GM19372 (cell line): ENCODE data around the gene KCTD14.
A peak's percentile ranks its signal among the peaks of the same experiment; 100 is the strongest.
"Not testable (repeated sequence)": the region's sequence is repeated elsewhere in the genome, so short reads cannot be mapped to it uniquely, and the experiment has no call there.

ENCODE experiments used
- ATAC-seq: cut with Tn5 transposase; IDR thresholded peaks from one replicate; pipeline ENCODE4 v1.9.1; 2021; ENCODE audit warnings: mild to moderate bottlenecking, low read depth, moderate library complexity; ENCODE audit not compliant: unreplicated experiment

The KCTD14 gene

DNA sequence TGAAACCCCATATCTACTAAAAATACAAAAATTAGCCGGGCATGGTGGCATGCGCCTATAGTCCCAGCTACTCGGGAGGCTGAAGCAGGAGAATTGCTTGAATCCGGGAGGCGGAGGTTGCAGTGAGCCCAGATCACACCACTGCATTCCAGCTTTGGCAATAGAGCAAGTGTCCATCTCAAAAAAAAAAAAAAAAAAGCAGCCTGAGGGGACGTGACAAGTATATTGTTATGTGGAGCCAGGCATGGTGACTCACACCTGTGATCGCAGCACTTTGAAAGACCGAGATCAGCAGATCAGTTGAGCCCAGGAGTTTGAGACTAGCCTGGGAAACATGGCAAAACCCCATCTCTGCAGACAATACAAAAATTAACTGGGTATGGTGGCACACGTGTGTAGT, 5.3 kb upstream of the KCTD14 start:
- not testable (repeated sequence) for ATAC-seq

DNA sequence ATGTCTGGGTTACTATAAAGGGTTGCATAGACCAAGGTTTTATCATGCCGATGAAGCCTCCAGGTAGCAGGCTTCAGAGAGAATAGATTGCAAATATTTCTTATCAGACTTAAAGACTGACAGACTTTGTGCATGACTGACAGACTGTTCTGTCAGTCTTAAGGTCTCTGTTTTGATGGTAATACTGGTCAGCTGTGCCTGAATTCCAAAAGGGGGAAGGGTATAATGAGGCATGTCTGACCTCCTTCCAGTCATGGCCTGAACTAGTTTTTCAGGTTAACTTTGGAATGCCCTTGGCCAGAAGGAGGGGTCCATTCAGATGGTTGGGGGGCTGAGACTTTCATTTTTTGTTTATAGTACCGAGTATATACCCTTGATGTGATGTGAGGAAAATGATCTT, 4.7 kb upstream of the KCTD14 start:
- ATAC-seq: no peak

DNA sequence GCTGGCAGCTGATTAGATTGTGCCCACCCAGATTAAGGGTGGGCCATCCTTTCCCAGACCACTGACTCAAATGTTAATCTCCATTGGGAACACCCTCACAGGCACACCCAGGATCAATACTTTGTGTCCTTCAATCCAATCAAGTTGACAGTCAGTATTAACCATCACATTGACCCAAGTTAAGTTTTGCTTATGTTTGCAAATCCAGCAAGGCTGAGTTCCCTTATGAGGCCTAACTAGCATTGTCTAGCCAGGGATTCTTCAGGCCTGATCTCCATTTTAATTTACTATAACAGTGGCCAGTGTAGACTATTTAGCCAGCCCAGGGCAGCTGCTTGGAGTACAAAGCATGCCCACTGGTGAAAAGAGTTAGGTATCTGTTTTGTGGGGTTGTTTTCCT, 2.3 kb upstream of the KCTD14 start:
- ATAC-seq: no peak

DNA sequence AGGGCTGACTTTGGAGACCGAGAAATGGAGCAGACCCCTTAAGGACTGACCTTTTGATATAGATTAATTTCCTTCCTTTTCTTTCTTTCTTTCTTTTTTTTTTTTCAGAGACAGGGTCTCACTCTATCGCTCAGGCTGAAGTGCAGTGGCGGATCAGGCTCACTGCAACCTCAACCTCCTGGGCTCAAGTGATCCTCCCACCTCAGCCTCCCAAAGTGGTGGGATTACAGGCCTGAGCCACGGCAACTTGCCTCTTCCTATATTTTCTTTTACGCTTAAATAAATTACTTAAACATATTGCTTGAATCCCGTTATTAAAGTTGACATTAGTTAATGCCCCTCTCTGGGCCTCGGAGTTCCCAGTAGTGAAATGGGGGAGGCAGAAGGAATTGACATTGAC, 350 bp upstream of the KCTD14 start:
- ATAC-seq: no peak

DNA sequence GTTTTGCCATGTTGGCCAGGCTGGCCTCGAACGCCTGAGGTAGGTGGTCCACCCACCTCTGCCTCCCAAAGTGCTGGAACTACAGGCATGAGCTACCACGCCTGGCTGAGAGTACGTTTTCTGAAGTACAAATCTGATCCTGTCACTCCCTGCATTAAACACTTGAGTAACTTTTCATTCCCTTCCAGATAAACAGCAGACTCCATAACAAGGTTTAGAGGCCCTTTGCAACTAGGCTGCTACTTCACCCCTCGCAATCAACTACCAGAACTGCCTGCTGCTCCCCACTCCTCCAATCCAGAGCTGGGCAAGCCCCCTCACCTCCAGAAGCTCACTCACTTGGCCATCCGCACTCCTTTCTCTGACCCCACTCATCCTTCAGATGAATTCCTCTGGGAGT, 1.5 kb downstream of the KCTD14 start:
- no peak for ATAC-seq

DNA sequence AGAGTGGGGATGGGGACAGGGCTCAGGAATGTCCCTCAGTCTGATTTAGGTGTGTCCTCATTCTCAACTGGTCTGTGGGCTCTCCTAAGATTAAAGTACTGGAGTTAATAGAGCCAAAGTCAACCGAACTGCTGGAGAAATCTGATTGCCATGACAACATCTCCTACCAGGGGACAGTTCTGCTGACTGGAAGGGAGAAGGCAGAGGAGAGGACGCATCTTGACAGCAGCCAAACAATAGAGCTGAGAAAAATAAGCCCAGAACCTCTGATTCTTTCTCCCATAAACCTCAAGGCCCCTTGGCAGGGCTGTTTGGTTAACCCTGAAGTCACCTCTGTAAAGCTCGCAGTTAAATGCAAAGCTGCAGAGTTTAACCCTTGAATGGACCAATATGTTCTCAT, 2.8 kb downstream of the KCTD14 start:
- no peak for ATAC-seq

DNA sequence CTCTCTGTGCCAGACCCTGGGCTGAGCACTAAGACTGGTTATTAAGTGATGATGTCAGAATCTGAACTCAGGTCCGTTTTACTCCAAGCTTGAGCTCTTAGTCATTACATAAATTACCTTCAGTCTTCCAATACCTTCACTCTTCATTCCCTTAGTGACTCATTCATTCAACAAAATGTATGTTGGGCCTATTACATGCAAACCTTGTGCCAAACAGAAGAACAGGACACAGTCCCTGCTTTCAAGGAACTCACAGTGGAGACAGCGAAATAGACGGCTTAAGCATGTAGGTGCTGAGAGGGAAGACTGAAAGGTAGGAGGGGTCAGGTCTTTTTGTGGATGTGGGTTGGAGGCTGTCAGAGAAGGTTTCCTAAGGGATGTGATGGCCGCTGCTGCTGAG, 3.3 kb downstream of the KCTD14 start:
- ATAC-seq: no peak

DNA sequence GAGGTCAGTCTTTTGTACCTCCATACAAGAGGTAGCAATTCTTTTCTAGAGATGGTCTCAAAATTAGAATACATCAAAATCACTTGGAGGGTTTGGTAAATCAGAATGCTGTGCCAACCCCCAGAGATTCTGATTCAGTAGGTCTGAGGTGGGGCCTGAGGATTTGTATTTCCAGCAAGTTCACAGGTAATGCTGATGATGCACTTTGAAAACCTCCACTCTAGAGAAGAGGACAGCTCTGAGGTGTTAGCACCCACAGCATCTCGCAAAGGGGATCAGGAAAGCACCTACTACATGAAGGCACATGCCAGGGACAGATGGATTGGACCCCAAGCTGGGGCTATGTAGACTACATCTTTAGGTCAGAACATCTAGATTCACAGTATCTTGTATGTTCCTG, 7.2 kb downstream of the KCTD14 start:
- no peak for ATAC-seq

DNA sequence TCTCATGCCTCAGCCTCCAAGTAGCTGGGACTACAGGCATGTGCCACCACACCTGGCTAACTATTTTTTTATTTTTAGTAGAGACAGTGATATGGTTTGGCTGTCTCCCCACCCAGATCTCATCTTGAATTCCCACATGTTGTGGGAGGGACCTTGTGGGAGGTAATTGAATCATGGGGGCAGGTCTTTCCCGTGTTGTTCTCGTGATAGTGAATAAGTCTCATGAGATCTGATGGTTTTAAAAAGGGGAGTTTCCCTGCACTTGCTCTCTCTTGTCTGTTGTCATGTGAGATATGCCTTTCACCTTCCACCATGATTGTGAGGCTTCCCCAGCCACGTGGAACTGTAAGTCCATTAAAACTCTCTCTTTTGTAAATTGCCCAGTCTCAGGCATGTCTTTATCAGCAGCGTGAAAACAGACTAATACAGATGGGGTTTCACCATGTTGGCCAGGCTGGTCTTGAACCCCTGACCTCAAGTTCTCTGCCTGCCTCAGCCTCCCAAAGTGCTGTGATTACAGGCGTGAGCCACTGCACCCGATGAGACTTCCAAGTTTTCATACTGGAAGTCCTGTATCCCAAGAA, 8.0 kb downstream of the KCTD14 start:
- ATAC-seq: not testable (repeated sequence)

DNA sequence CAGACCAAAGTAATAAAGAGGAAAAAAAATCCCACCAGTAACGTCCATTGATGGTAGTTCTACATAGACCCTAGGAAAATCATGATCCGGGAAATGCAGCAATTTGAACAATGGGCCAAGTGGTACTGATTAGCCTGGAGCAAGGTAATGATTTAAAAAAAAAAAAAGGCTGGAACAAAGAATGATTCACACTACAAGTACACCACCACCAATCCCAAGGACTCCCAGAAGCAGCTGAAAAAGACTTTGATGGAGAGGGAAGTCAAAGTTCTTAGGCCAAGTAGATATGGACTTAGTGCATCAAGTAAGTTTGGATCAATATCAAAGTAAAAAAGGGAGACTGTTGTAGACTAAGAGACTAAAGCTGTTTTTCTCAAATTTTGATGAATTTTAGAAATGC, 11.8 kb downstream of the KCTD14 start:
- ATAC-seq: no peak

DNA sequence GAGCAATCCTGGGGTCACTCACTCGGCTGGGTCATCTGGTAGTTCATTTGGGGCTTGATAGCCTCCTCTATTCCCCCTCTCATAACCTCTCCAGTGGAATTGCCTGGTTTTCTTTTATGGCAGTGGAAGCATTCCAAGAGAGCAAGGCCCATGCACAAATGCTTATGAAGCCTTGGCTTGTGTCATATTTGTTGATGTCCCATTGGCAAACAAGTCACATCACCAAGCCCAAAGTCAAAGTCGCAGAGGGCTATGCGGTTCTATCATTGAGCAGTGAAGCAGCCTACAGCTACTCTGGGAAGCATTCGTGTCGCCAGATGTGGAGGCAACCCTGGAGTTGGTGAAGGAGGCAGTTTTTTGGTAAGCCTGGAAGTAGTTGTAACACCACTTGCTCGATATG, 12.3 kb downstream of the KCTD14 start:
- ATAC-seq: no peak

DNA sequence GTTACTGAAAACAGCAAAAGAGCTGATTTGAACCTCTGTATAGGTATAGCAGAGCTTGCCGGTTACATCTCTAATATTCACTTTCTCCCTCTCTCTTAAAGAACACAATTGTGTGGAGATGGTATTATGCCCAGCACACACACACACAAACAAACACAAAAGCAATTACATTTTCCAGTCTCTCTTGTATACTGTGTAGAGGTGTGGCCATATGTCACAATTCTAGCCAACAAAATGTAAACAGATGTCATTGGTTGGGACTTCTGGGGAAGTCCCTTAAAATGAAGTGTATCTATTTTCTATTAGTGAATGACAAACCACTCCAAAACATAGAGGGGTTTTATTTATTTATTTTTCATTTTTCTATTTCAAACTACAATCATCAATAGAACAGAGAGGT, 12.8 kb downstream of the KCTD14 start:
- no peak for ATAC-seq

DNA sequence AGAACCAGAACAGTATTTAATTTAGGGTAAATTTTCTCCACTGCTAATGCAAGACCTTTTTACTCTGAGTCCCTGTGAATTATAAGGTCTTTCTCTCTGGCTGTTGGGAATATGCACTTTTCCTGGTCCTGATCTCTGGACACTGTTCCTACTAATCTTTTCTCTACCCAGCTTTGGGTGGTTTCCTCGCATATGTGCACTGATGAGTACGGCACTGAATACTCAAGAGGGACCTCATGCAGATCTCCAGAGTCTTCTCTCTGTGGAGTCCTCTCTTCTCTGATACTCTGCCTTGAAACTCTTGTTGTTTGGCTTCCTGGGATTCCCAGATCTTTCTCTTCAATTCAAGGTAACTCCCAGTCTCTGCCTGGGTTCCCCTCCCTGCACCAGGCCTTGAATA, 14.0 kb downstream of the KCTD14 start:
- no peak for ATAC-seq

DNA sequence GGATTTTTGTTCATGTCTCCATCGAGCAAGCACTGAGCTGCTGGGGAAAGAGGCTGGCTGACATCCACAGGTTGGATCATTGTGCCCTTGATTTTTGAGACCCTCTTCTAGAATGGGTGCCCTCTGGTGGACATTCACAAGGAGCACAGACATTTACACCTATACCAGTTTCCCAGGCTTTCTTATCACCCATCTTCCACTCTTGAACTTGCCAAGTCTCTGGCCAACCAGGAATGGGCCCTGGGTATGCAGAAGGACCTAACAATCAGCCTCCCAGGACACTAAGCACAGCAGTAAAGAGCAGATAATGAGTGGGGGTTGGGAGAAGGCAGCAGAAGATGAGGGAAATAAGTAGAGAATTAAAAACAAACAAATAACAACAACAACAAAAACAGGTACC, 22.9 kb downstream of the KCTD14 start:
- ATAC-seq: no peak

DNA sequence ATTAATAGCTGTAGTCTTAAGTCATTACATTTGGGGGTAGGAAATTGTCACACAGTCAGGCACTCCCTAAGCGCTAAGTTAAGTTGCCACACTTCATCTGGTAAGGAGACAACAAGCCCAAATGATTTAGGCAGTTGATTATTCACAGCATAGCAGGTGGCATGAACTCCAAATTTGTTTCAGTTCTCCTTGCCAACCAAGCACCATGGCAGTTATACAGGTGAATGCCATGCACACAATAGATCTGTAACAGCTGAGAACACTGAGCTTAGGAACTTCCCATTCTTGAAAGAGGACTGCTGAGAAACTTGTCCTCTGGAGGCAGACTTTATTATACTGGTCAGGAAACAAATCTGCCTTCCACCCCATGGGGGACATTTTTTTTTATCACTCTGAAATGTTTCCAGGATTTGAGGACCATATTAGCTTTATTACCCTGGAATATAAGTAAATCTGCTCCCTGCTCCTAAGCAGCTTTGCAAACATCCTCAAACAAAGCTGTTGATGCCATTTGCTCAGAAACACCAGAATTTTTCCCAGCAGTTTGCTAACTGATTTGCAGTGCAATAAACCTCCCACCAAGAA, 23.5 kb downstream of the KCTD14 start:
- no peak for ATAC-seq

DNA sequence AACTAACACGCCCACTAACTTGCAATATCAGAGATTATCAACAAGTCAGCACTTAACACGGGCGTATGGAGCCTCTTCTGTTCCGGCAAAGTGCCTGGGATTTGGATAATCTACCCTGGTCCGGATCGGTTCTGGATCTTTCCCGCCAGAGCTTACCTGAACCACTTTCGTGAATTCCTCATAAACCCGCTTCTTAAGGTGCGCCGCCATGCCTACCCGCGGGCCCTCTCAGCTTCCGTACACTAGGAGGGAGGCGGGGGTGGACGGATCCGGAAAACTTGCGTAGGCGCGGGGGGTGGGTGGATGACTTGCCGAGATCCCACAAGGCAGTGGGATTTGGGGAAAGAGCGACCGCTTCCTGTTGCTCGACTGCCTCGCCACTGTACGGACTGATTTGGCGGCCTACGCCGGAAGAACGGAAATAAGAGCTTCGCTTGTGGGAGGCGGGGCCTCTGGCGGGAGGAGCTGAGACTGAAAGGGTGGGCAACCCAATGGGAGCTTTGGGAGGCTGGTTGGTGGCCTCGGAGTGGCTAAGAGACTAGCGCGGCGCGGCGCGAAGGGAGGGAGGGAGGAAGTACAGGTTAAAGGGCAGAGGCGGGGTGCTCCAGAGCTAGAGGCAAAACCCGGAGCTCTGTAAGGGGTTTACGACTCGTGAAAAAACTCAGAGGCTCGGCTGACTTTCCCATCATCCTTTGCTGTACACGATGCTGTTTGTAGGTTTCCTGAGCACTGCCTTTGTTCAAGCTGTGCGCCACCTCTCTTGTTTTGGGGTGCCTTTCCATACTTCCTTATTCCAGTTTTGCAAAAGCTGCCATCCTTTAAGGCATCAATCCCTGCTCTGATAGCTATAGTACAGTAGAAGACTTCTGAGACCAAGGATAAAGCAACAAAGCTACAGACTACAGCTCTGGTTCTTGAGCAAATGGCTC, 28.4 kb downstream of the KCTD14 start, which contains the start of gene INTS4:
Gene INTS4 (minus strand): TSS at position 235 of the 929 bp plus-strand sequence. CDS start 25 bp downstream, at position 210.
- ATAC-seq: peak; percentile 98

DNA sequence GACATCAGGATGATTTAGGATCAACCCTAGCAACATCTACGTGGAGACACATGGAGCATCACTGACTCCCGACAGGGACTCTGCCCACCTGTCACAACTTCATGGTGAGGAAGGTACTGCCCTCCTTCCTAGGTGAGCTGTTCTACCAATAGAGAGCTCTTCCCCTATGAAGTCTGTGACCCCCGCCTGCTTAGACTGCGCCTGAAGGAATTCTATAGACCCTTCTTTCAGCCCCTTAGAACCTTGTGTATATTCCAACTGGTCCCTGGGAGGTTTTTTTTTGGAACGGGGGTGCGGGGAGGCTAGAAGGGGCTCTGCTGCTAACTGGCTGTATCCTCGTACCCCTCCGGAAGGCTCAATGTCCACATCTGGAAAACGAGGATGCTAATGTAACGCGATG, 29.2 kb downstream of the KCTD14 start:
- no peak for ATAC-seq

DNA sequence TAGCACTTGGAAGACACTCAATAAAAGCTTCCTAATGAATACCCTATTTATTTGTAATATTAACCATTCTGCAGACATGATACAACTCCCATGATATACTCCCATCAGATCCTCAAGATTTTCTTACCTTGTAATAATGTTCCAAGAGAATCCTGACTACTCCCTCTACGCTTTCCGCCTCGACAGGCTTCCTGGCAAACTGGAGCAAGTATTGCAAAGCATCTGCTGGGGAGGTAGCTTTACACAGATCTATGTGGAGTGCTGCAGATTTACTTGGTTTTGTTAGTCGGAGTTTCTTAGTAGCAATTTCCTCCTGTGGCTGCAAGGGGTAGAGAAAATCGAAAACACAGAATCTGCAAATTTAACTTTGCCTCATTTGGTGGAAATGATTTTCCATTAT, 32.1 kb downstream of the KCTD14 start:
- no peak for ATAC-seq

DNA sequence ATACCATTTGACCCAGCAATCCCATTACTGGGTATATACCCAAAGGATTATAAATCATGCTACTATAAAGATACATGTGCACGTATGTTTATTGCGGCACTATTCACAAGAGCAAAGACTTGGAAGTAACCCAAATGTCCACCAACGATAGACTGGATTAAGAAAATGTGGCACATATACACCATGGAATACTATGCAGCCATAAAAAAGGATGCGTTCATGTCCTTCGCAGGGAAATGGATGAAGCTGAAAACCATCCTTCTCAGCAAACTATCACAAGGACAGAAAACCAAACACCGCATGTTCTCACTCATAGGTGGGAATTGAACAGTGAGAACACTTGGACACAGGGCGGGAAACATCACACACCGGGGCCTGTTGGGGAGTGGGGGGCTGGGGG, 36.6 kb downstream of the KCTD14 start:
- not testable (repeated sequence) for ATAC-seq

DNA sequence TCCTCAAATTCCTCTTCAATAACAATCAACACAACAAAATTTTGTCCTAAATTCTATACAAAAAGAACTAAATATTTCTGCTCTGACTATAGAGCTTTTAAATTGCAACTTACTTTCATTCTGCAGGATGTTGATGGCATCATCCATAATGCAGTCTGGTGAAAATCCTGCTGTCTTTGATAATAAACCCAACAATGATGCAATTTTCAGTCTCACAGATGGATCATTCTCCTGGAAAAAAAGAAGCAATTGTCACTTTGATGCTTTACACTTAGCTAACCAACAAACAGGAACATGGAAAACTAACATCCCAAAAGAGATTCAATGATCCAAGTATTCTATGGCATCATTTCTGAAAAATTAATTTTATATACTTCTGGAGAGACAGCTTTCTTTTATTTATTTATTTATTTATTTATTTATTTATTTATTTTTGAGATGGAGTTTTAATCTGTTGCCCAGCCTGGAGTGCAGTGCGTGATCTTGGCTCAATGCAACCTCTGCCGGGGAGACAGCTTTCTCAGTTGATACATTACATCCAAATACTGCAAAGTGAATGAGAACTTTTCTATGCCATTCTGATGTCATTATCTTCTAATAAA, 41.6 kb downstream of the KCTD14 start:
- ATAC-seq: no peak

DNA sequence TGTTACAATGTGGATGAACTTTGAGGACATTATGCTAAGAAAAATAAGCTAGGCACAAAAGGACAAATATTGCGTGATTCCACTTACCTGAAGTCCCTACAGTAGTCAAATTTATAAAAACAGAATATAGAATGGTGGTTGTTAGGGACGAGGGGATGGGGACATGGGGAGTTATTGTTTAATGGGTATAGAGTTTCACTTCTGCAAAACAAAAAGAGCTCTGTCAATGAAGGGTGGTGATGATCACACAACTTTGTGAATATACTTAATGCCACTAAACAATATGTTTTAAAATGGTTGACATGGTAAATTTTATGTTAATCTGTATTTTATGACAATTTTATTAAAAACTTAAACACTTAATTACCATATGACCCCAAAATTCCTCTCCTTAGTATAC, 54.7 kb downstream of the KCTD14 start:
- ATAC-seq: no peak
